Central memory CD8-positive, alpha-beta T cell (primary cell): ENCODE data around the gene PDE6G.
A peak's percentile ranks its signal among the peaks of the same experiment; 100 is the strongest.
"Not testable (repeated sequence)": the region's sequence is repeated elsewhere in the genome, so short reads cannot be mapped to it uniquely, and the experiment has no call there.

Experiments
- ATAC-seq: fragments of 150-1000 bp; cut with Tn5 transposase; replicated peaks from 2 replicates; pipeline ENCODE4 v1.10.0; 2022; ENCODE audit warnings: mild to moderate bottlenecking, moderate FRiP score, moderate number of reproducible peaks; ENCODE audit not compliant: poor library complexity, severe bottlenecking; ENCODE audit errors: extremely low read depth
- DNase-seq, 2 donors: peaks; one replicate each; pipeline ENCODE4 v3.0.0; 2021; ENCODE audit warnings: low spot score in 2 of 2
- H3K27ac Mint-ChIP-seq: one replicate; pipeline ENCODE4 v1.8.0; 2022; ENCODE audit warnings: low read depth, mild to moderate bottlenecking, moderate library complexity, mixed read lengths
- H3K27me3 Mint-ChIP-seq: one replicate; pipeline ENCODE4 v1.8.0; 2022; ENCODE audit warnings: mixed read lengths
- H3K36me3 Mint-ChIP-seq: one replicate; pipeline ENCODE4 v1.8.0; 2022; ENCODE audit warnings: mild to moderate bottlenecking, moderate library complexity, mixed read lengths; ENCODE audit not compliant: insufficient read depth
- H3K4me1 Mint-ChIP-seq: one replicate; pipeline ENCODE4 v1.8.0; 2022; ENCODE audit warnings: mixed read lengths
- H3K4me3 Mint-ChIP-seq: one replicate; pipeline ENCODE4 v1.8.0; 2022; ENCODE audit warnings: mild to moderate bottlenecking, moderate library complexity, mixed read lengths
- H3K9me3 Mint-ChIP-seq: one replicate; pipeline ENCODE4 v1.8.0; 2022; ENCODE audit warnings: mixed read lengths

Gene PDE6G

GRCh38 chr17:81630274-81630673 is 26.1 kb downstream of the PDE6G start:
- Mint-ChIP-seq H3K36me3 (peaks cover 51% of the 10 kb centered on the region), H3K4me1 (peaks cover 8% of the 10 kb centered on the region), H3K27me3 (no peaks in the 10 kb centered on the region), H3K4me3 (no peak overlapping the region), H3K9me3 (no peaks in the 10 kb centered on the region), H3K27ac (no peak overlapping the region)
- DNase-seq (no peak), ATAC-seq (no peak)

GRCh38 chr17:81621494-81622130 is 34.7 kb downstream of the PDE6G start:
- ATAC-seq (no peak), DNase-seq (no peak)
- Mint-ChIP-seq H3K27me3 (no peaks in the 10 kb centered on the region), H3K9me3 (no peaks in the 10 kb centered on the region), H3K27ac (no peak overlapping the region), H3K4me3 (no peak overlapping the region), H3K4me1 (peaks cover 18% of the 10 kb centered on the region), H3K36me3 (peaks cover 59% of the 10 kb centered on the region)

- not testable (repeated sequence) for H3K9me3 Mint-ChIP-seq, H3K27ac Mint-ChIP-seq, ATAC-seq, DNase-seq, H3K4me3 Mint-ChIP-seq, H3K27me3 Mint-ChIP-seq
- Mint-ChIP-seq H3K36me3 (peaks cover 54% of the 10 kb centered on the region), H3K4me1 (peaks cover 24% of the 10 kb centered on the region)
Measured at GRCh38 chr17:81618307-81618706, 38.0 kb downstream of the PDE6G start.

- H3K9me3 Mint-ChIP-seq: no peaks in the 10 kb centered on the region
- ATAC-seq (no peak), DNase-seq (no peak)
- no peaks in the 10 kb centered on the region for H3K27me3 Mint-ChIP-seq
- H3K4me3 Mint-ChIP-seq: no peak overlapping the region
- H3K27ac Mint-ChIP-seq: no peak overlapping the region
- H3K36me3 Mint-ChIP-seq: peaks cover 61% of the 10 kb centered on the region
- H3K4me1 Mint-ChIP-seq: peaks cover 27% of the 10 kb centered on the region
Measured at GRCh38 chr17:81616877-81617276, 39.5 kb downstream of the PDE6G start.

GRCh38 chr17:81615401-81615930 is 40.9 kb downstream of the PDE6G start:
- DNase-seq (no peak), ATAC-seq (no peak)
- Mint-ChIP-seq H3K27me3 (no peaks in the 10 kb centered on the region), H3K4me1 (peaks cover 27% of the 10 kb centered on the region), H3K4me3 (no peak overlapping the region), H3K9me3 (no peaks in the 10 kb centered on the region), H3K27ac (peak overlapping the region; percentile 73), H3K36me3 (peaks cover 58% of the 10 kb centered on the region)

- Mint-ChIP-seq H3K27me3 (no peaks in the 10 kb centered on the region), H3K4me3 (no peak overlapping the region), H3K27ac (no peak overlapping the region), H3K4me1 (peaks cover 27% of the 10 kb centered on the region), H3K9me3 (no peaks in the 10 kb centered on the region), H3K36me3 (peaks cover 57% of the 10 kb centered on the region)
- no peak for ATAC-seq
- no peak for DNase-seq
Measured at GRCh38 chr17:81612172-81612970, 44.0 kb downstream of the PDE6G start.

- H3K27ac Mint-ChIP-seq: no peak overlapping the region
- ATAC-seq (no peak), DNase-seq (no peak)
- H3K27me3 Mint-ChIP-seq: no peaks in the 10 kb centered on the region
- H3K4me1 Mint-ChIP-seq: peaks cover 15% of the 10 kb centered on the region
- no peak overlapping the region for H3K4me3 Mint-ChIP-seq
- peaks cover 67% of the 10 kb centered on the region for H3K36me3 Mint-ChIP-seq
- no peaks in the 10 kb centered on the region for H3K9me3 Mint-ChIP-seq
Measured at GRCh38 chr17:81609541-81610311, 46.6 kb downstream of the PDE6G start.

GRCh38 chr17:81608605-81609004 is 47.7 kb downstream of the PDE6G start:
- H3K9me3 Mint-ChIP-seq: no peaks in the 10 kb centered on the region
- no peaks in the 10 kb centered on the region for H3K27me3 Mint-ChIP-seq
- no peak overlapping the region for H3K27ac Mint-ChIP-seq
- peaks cover 66% of the 10 kb centered on the region for H3K36me3 Mint-ChIP-seq
- no peak for ATAC-seq
- H3K4me1 Mint-ChIP-seq: peaks cover 5% of the 10 kb centered on the region
- DNase-seq: no peak
- no peak overlapping the region for H3K4me3 Mint-ChIP-seq

GRCh38 chr17:81608082-81608481 is 48.3 kb downstream of the PDE6G start:
- Mint-ChIP-seq H3K27me3 (no peaks in the 10 kb centered on the region), H3K4me1 (peaks cover under 1% of the 10 kb centered on the region), H3K27ac (no peak overlapping the region), H3K4me3 (no peak overlapping the region), H3K36me3 (peaks cover 60% of the 10 kb centered on the region), H3K9me3 (no peaks in the 10 kb centered on the region)
- ATAC-seq: no peak
- no peak for DNase-seq

GRCh38 chr17:81607431-81607830 is 48.9 kb downstream of the PDE6G start:
- H3K36me3 Mint-ChIP-seq: peaks cover 58% of the 10 kb centered on the region
- H3K4me1 Mint-ChIP-seq: no peaks in the 10 kb centered on the region
- H3K27ac Mint-ChIP-seq: no peak overlapping the region
- ATAC-seq: no peak
- H3K27me3 Mint-ChIP-seq: no peaks in the 10 kb centered on the region
- no peak for DNase-seq
- no peaks in the 10 kb centered on the region for H3K9me3 Mint-ChIP-seq
- no peak overlapping the region for H3K4me3 Mint-ChIP-seq

- peaks cover 58% of the 10 kb centered on the region for H3K36me3 Mint-ChIP-seq
Measured at GRCh38 chr17:81603846-81604610, 52.3 kb downstream of the PDE6G start.

GRCh38 chr17:81601525-81602120 is 54.7 kb downstream of the PDE6G start:
- Mint-ChIP-seq H3K27me3 (no peaks in the 10 kb centered on the region), H3K36me3 (peaks cover 64% of the 10 kb centered on the region), H3K4me3 (no peak overlapping the region), H3K27ac (peak overlapping the region; percentile 41), H3K4me1 (peaks cover 7% of the 10 kb centered on the region), H3K9me3 (no peaks in the 10 kb centered on the region)
- DNase-seq (peak in 1 of 2 donors; percentile 42), ATAC-seq (peak; percentile 71)

More at GRCh38 chr17:81603846-81604610, 52.3 kb downstream of the PDE6G start:
- Mint-ChIP-seq H3K4me1 (peaks cover 7% of the 10 kb centered on the region), H3K4me3 (no peak overlapping the region), H3K27ac (no peak overlapping the region), H3K9me3 (no peaks in the 10 kb centered on the region), H3K27me3 (no peaks in the 10 kb centered on the region)
- no peak for ATAC-seq
- DNase-seq: no peak
